A673 (cell line): ENCODE results near the gene TNS4. TPM values are rescaled to one million over a fixed set of nuclear protein-coding genes. Genes with fewer than 3 reads are reported as not detected.

Experiments used
- BruUV-seq: library from RNA; stranded (reverse); fragments of 400-500 nt; replicated peaks from 2 replicates; lab custom pipeline; 2021; lab: Mats Ljungman, UMichigan
- CTCF ChIA-PET: fragments of 300-600 bp; sonication (Branson Sonifier 250); formaldehyde crosslinking; loops from one replicate; lab custom pipeline; 2022; ENCODE audit warnings: antibody characterized with exemption; lab: Charles Lee
- POLR2A ChIA-PET: fragments of 300-600 bp; sonication (Branson Sonifier 250); formaldehyde crosslinking; loops from one replicate; lab custom pipeline; 2022; ENCODE audit warnings: antibody characterized with exemption; ENCODE audit not compliant: low non-redundant PET; lab: Charles Lee
- DNase-seq: peaks from one replicate; pipeline ENCODE4 v3.0.0-alpha.2; 2015; ENCODE audit warnings: low spot score
- H3K27ac ChIP-seq: fragments of 200-600 bp; sonication (generic); 2 replicates; pipeline ENCODE4 v1.5.1; 2016; ENCODE audit warnings: mixed run types, low read depth, mild to moderate bottlenecking, mixed read lengths, antibody characterized with exemption, low read length; ENCODE audit not compliant: poor library complexity, severe bottlenecking
- H3K27me3 ChIP-seq: fragments of 200-600 bp; sonication (generic); replicated peaks from 2 replicates; pipeline ENCODE4 v1.6.1; 2017; ENCODE audit warnings: mixed run types, low read depth, mild to moderate bottlenecking, mixed read lengths, antibody characterized with exemption, low read length; ENCODE audit not compliant: insufficient read depth, poor library complexity
- H3K36me3 ChIP-seq: fragments of 200-600 bp; sonication (generic); 2 replicates; pipeline ENCODE4 v1.6.1; 2016; ENCODE audit warnings: mixed run types, mild to moderate bottlenecking, mixed read lengths, antibody characterized with exemption, low read length; ENCODE audit not compliant: insufficient read depth, poor library complexity, severe bottlenecking
- H3K4me1 ChIP-seq: fragments of 200-600 bp; sonication (generic); 2 replicates; pipeline ENCODE4 v1.6.1; 2017; ENCODE audit warnings: mixed run types, mild to moderate bottlenecking, mixed read lengths, antibody characterized with exemption, low read length; ENCODE audit not compliant: insufficient read depth, poor library complexity, severe bottlenecking
- H3K4me3 ChIP-seq: fragments of 200-600 bp; sonication (generic); 2 replicates; pipeline ENCODE4 v1.5.1; 2016; ENCODE audit warnings: low read depth, mixed run types, mild to moderate bottlenecking, mixed read lengths, low read length; ENCODE audit not compliant: poor library complexity, severe bottlenecking
- H3K9me3 ChIP-seq: fragments of 200-600 bp; sonication (generic); 2 replicates; pipeline ENCODE4 v1.6.1; 2016; ENCODE audit warnings: mixed run types, low read depth, mild to moderate bottlenecking, mixed read lengths, antibody characterized with exemption, low read length; ENCODE audit not compliant: poor library complexity, severe bottlenecking
- CTCF ChIP-seq: fragments of 300-800, 200-600 bp; sonication (generic); conservative IDR thresholded peaks from 2 replicates; pipeline ENCODE4 v1.5.1; 2017; ENCODE audit warnings: low read depth, mild to moderate bottlenecking, antibody characterized with exemption, low read length, moderate library complexity, mixed read lengths
- EZH2 ChIP-seq: fragments of 200-600 bp; sonication (generic); IDR thresholded peaks from 2 replicates; pipeline ENCODE4 v1.6.1; 2017; ENCODE audit warnings: borderline replicate concordance, low read depth, mild to moderate bottlenecking, mixed read lengths, antibody characterized with exemption, low read length; ENCODE audit not compliant: poor library complexity, severe bottlenecking
- intact Hi-C: fragments of 100-400 bp; cut with micrococcal nuclease; formaldehyde crosslinking; loops from one replicate; pipeline ENCODE4 v1.10.0; 2022; ENCODE audit not compliant: unreplicated experiment
- total RNA-seq: library from RNA; stranded (reverse); gene quantifications from 2 replicates; pipeline ENCODE4 v1.2.3, GENCODE V29; 2021

The TNS4 gene
- total RNA-seq, 1 experiment from 2014 or later = not detected

DNA sequence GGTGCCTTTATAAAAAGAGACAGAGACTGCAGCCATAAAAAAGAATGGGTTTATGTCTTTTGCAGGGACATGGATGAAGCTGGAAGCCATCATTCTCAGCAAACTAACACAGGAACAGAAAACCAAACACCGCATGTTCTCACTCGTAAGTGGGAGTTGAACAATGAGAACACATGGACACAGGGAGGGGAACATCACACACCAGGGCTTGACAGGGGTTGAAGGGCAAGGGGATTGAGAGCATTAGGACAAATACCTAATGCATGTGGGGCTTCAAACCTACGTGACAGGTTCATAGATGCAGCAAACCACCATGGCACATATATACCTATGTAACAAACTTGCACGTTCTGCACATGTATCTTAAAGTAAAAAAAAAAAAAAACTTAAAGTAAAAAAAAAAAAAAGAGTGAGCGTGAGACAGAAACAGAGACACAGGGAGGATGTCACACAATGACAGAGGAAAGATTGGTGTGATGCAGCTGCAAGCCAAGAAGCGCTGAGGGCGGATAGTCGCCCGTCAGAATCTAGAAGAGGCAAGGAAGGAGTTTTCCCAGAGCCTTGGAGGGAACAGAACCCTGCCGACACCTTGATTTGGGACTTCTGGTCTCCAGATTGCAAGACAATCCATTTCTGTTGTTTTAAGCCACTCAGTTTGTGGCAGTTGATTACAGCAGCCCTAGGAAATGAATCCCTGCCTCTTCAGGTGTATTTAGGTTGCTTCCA is 27.4 kb upstream of the TNS4 start:
- H3K4me3 ChIP-seq = no peak overlapping the region
- H3K36me3 ChIP-seq = no peaks in the 10 kb centered on the region
- TF ChIP-seq CTCF (no peak), EZH2 (no peak)
- no peaks in the 10 kb centered on the region for H3K9me3 ChIP-seq
- H3K27ac ChIP-seq = no peak overlapping the region
- ChIA-PET CTCF (no interaction called here), POLR2A (no interaction called here)
- no peaks in the 10 kb centered on the region for H3K4me1 ChIP-seq
- intact Hi-C loops = no loop called here
- no peaks in the 10 kb centered on the region for H3K27me3 ChIP-seq
- DNase-seq = no peak
- no TSS peak for BruUV-seq

GRCh38 chr17:40526668-40527067 is 25.2 kb upstream of the TNS4 start:
- Histone ChIP-seq H3K9me3 (no peaks in the 10 kb centered on the region), H3K27me3 (no peaks in the 10 kb centered on the region), H3K4me3 (no peak overlapping the region), H3K27ac (no peak overlapping the region), H3K4me1 (no peaks in the 10 kb centered on the region), H3K36me3 (no peaks in the 10 kb centered on the region)
- intact Hi-C loops = no loop called here
- no TSS peak for BruUV-seq
- CTCF ChIA-PET = no interaction called here
- POLR2A ChIA-PET = no interaction called here
- TF ChIP-seq CTCF = no peak
- no peak for TF ChIP-seq EZH2
- DNase-seq = no peak

DNA sequence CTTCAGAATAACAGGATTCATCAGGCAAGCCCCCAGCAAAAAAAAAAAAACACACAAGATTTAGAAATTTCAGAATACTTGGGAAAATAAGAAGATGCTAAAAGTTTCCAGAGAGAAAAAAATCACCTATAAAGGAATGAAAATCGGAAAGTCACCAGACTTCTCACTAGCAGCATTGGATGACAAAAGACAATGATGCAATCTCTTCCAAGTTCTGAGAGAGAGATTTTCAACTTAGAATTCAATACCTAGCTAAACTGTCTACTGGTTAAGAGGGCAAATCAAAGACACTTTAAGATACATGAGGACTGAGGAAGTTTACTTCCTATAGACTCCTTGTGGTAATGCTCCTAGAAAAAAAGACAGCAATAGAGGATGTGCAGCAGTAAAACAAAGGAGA is 23.9 kb upstream of the TNS4 start:
- CTCF ChIA-PET = no interaction called here
- Histone ChIP-seq H3K4me3 (no peak overlapping the region), H3K4me1 (no peaks in the 10 kb centered on the region), H3K9me3 (no peaks in the 10 kb centered on the region), H3K27me3 (no peaks in the 10 kb centered on the region), H3K27ac (no peak overlapping the region), H3K36me3 (no peaks in the 10 kb centered on the region)
- POLR2A ChIA-PET = no interaction called here
- intact Hi-C loops = no loop called here
- BruUV-seq = no TSS peak
- DNase-seq = no peak
- TF ChIP-seq CTCF (no peak), EZH2 (no peak)
